ELR (cell line): ENCODE results near the gene HOXD12.

Experiments used
- DNase-seq: peaks from one replicate; pipeline ENCODE4 v3.0.0-alpha.2; 2015; ENCODE audit warnings: low read depth

Gene HOXD12

DNA sequence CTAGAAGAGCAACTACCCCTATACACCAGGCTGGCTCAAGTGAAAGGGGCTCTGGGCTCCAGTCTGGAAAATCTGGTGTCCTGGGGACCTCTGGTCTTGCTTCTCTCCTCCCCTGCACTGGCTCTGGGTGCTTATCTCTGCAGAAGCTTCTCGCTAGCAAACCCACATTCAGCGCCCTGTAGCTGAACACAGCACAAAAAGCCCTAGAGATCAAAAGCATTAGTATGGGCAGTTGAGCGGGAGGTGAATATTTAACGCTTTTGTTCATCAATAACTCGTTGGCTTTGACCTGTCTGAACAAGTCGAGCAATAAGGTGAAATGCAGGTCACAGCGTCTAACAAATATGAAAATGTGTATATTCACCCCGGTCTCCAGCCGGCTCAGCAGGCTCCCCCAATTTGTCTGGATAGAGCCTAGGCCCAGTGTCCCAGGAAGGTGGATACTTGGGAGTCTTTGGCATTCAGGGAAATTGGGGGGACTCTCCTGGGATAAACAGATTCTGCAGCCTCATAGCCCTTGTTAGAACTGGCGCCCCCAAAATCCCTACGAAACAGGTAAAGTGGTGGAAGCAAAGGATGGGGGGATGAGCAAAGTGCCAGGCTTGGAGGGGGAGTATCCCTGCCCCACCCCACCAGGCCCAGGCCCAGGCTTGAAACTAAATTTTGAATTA lies 49.3 kb downstream of the HOXD12 start:
- DNase-seq, result no peak

- no peak for DNase-seq
These were observed 49.9 kb downstream of the HOXD12 start for GRCh38 chr2:176149481-176149938.

GRCh38 chr2:176149939-176150583 lies 50.5 kb downstream of the HOXD12 start:
- no peak for DNase-seq

- no peak for DNase-seq
These were observed 51.2 kb downstream of the HOXD12 start for GRCh38 chr2:176150584-176151441.

GRCh38 chr2:176151442-176152287 lies 52.1 kb downstream of the HOXD12 start, which contains the start of gene HOXD4:
HOXD4 (plus strand) TSS chr2:176151550; CDS start chr2:176151634, 84 bp downstream.
- DNase-seq, result no peak
